ENCODE data around the gene THSD4. TPM values are rescaled to one million over a fixed set of nuclear protein-coding genes. Genes with fewer than 3 reads are reported as not detected.

THSD4 gene
- total and polyA plus RNA-seq, 2 of the 4 experiments (the other 2 are of a cell fraction), result 25.5 to 31.1 TPM

GRCh38 chr15:71374607-71375352 is 259.5 kb downstream of the THSD4 start:
- peak overlapping the region; percentile 85 for H3K27ac ChIP-seq (ENCODE audit: insufficient read depth, low read length)
- no peak overlapping the region for H2AFZ ChIP-seq (replicated peaks; ENCODE audit: low read length, poor library complexity)
- intact Hi-C loops (cut with micrococcal nuclease) (no loop called here), dilution Hi-C loops (cut with HindIII; ENCODE audit: low sequenced_read_pairs, unreplicated experiment) (no loop called here), in situ Hi-C loops (cut with MboI; ENCODE audit: low sequenced_read_pairs) (no loop called here)
- H2BK15ac ChIP-seq (ENCODE audit: low read depth, low read length), result peak overlapping the region; percentile 83; the same call in 2 of the 3 replicates
- H2AK9ac ChIP-seq (replicated peaks; ENCODE audit: low read depth, low read length, poor library complexity), result peak overlapping the region; percentile 18
- peak overlapping the region; percentile 86 for H4K5ac ChIP-seq (ENCODE audit: low read depth, low read length)
- no TSS peak for BruUV-seq (replicated peaks)
- H3K4me1 ChIP-seq (ENCODE audit: control insufficient read depth, insufficient read depth, low read length), result peaks cover 17% of the 10 kb centered on the region
- peak overlapping the region; percentile 95 for H4K91ac ChIP-seq (ENCODE audit: insufficient read depth, low read depth, low read length)
- peaks cover 3 to 34% of the 10 kb centered on the region in 2 experiments; a peak in 3 of 4 replicates for H3K79me1 ChIP-seq (ENCODE audit: low read depth in 1 of 2, low read length in 2 of 2)
- peak overlapping the region; percentile 81 to 87 for H4K8ac ChIP-seq (ENCODE audit: low read depth in 2 of 2, low read length in 2 of 2)
- POLR2A ChIA-PET (ENCODE audit: unreplicated experiment), result no interaction called here
- H3K9ac ChIP-seq (ENCODE audit: low read depth, low read length), result peak overlapping the region; percentile 30; the same call in 1 of the 2 replicates
- peak overlapping the region; percentile 90 for H2AK5ac ChIP-seq (ENCODE audit: low read depth, low read length)
- no CpG with 5 or more reads among the region's 6 CpGs for WGBS, 2 experiments (ENCODE audit: extremely low coverage in 2 of 2, insufficient read length in 1 of 2)
- TF ChIP-seq CEBPB (IDR thresholded peaks at IDR 0.05; ENCODE audit: low read depth, low read length) (peak; percentile 23; the same call in 1 of the 2 replicates), CHD1 (IDR thresholded peaks at IDR 0.05; ENCODE audit: low read depth, low read length) (no peak), SMC3 (IDR thresholded peaks at IDR 0.05; ENCODE audit: low read depth, low read length) (0 out of 2 replicates have a peak, but pooled peaks have one; percentile 13)
- peak overlapping the region; percentile 65 for H3K23ac ChIP-seq (ENCODE audit: low read depth, low read length)
- peak; percentile 85 for ATAC-seq (ENCODE audit: low read depth)
- H3K4ac ChIP-seq (ENCODE audit: low read depth, low read length), result peak overlapping the region; percentile 96
- peak; percentile 82 for DNase-seq
- no peak overlapping the region for H3K4me3 ChIP-seq (ENCODE audit: insufficient read depth, low read depth, low read length)
- CTCF ChIA-PET, result interaction anchor here (0.6 kb wide), 1 partner anchor 343 kb away, joined by 4 read pairs; no protein-coding TSS in a partner anchor
- H3K56ac ChIP-seq (ENCODE audit: extremely low read depth, insufficient read depth, low read length), result peak overlapping the region; percentile 75
- no peaks in the 10 kb centered on the region for H3K36me3 ChIP-seq (ENCODE audit: control insufficient read depth, insufficient read depth, low read length)
- peak overlapping the region; percentile 92 for H2BK120ac ChIP-seq (ENCODE audit: low read depth, low read length)
- H4K20me1 ChIP-seq (ENCODE audit: insufficient read depth, low read length), result no peaks in the 10 kb centered on the region
- peaks cover 32% of the 10 kb centered on the region for H3K9me1 ChIP-seq (ENCODE audit: insufficient read depth, low read length)
- H2BK5ac ChIP-seq (ENCODE audit: low read depth, low read length, poor library complexity, severe bottlenecking), result peak overlapping the region; percentile 77
- no peaks in the 10 kb centered on the region for H3K9me3 ChIP-seq (ENCODE audit: control insufficient read depth, insufficient read depth, low read length)
- peak overlapping the region; percentile 90 for H3K14ac ChIP-seq (replicated peaks; ENCODE audit: low read depth, low read length)
- no peaks in the 10 kb centered on the region for H3K27me3 ChIP-seq (ENCODE audit: control insufficient read depth, insufficient read depth, low read length)
- H2BK20ac ChIP-seq (ENCODE audit: low read depth, low read length), result peak overlapping the region; percentile 94
- H3K18ac ChIP-seq (ENCODE audit: low read depth, low read length), result peak overlapping the region; percentile 80
- H3K4me2 ChIP-seq (ENCODE audit: low read depth, low read length), result peak overlapping the region; percentile 4; the same call in 1 of the 2 replicates

All from IMR-90 (cell line).